Activated CD4-positive, alpha-beta T cell treated with anti-CD3 and anti-CD28 coated beads, Interleukin-2, amount 50 U/mL, for 1 hour (primary cell): ENCODE data around the gene PIBF1.
"Not testable (repeated sequence)": the region's sequence is repeated elsewhere in the genome, so short reads cannot be mapped to it uniquely, and the experiment has no call there.

Experiments
- DNase-seq: peaks from one replicate; pipeline ENCODE4 v3.0.0-alpha.2; 2020

PIBF1 gene

DNA sequence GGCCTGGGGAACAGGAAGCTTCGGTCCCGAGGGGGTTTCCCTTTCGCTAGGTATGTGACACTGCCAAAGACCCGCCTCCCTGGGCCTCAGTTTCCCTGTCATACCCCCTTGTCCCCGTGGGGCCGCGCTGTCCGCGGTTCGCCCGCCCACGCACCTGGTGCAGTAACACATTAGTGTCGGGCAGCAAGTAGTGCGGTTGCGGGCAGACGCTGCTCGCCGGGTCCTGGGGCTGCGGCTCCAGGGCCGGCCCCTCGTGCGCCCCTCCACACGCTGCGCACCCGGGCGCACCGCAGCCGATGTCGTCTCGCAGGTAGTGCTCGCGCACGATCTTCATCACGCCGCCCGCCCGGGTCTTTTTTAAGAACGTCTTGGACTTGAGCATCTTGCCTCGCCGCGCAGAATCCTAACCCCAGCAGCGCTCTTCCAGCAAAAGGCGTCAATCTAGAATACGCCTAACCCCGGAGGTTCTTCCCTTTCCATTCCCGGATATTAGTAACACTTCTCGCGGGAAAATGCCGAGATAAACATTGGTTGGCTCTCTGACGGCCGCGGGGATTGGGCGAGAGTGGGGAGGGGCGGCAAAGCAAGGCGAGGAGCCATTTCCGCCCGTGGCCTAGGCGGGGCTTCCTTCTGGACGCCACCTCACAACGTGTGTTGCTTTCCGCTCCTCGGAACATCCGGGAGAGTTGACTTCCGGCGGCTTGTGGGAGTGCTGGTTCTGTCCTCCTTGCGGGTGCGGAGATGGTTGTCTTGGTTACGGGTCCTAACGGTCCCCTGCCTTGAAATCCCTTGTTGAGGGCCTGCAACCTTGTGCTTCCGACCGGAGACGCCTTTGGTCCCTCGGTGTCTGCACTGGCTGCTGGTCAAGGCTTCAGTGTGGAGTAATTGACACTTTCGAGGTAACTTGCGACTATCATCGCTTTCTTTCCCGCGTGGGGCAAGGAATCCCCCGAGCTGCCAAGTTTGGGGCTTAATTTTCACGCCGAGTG lies at the start of gene PIBF1, which contains the start of gene DIS3:
Gene PIBF1 (plus strand): TSS at position 683 of the 989 bp plus-strand sequence. CDS start 1,337 bp downstream, outside the sequence.
Gene DIS3 (minus strand): TSS at position 450 of the 989 bp plus-strand sequence. CDS start 68 bp downstream, at position 382.
- peak; percentile 93 for DNase-seq

DNA sequence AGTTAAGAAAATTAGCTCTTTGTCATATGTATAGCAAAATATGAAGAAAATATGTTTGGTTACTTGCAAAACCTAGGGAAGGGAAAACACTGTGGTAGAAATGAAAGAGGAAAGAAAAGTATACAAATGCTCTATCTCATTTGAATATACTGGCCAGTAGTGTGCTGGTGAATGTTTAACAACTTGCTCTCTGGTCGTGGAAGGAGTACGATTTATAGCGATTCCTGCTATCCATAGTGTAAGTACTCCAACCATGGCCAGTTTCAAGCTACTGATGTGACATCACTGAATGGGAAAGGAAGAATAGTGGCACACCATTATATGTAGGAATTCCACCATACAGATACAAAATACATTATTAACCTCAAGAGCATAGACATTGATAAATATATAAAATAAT lies 44.9 kb upstream of the PIBF1 start:
- no peak for DNase-seq

GRCh38 chr13:72740015-72740414 lies 41.9 kb upstream of the PIBF1 start:
- DNase-seq = no peak

- no peak for DNase-seq
These were observed 36.7 kb upstream of the PIBF1 start for GRCh38 chr13:72745260-72745659.

- DNase-seq = no peak
These were observed 30.7 kb upstream of the PIBF1 start for GRCh38 chr13:72751220-72751619.

DNA sequence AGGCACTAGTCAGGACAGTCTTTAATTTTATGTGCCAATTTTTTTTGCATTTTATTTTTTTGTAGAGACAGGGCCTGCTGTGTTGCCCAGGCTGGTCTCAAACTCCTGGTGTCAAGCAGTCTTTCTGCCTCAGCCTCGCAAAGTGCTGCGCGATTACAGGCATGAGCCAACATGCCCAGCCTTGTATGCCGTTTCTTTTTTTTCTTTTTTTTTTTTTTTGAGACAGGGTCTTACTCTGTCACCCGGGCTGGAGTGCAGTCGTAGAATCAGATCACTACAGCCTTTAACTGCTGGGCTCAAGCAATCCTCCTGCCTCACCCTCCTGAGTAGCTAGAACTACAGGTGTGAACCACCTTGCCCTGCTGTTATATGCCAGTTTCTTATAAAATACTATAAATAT lies 27.8 kb upstream of the PIBF1 start:
- no peak for DNase-seq

- no peak for DNase-seq
These were observed 24.0 kb upstream of the PIBF1 start for GRCh38 chr13:72757792-72758535.

GRCh38 chr13:72760189-72760588 lies 21.7 kb upstream of the PIBF1 start:
- no peak for DNase-seq

GRCh38 chr13:72763411-72763810 lies 18.5 kb upstream of the PIBF1 start:
- no peak for DNase-seq

GRCh38 chr13:72774019-72774418 lies 7.9 kb upstream of the PIBF1 start:
- no peak for DNase-seq

DNA sequence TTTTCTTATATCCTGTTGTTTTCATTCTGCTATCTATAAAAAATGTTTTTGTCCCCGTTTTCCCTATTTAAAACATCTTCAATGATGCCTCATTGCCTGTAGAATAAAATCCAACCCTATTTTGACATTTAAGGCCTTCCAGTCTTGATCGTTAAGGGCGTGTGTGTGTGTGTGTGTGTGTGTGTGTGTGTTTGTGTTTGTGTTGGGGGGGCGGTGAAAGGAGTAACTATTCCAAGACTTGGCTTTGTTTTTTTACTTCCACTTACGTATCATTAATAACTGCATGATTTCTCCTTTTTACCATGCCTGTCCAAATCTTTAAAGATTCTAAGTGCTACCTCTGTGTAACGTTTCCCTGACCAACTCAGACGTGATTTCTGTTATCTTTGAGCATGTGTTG lies 784 bp downstream of the PIBF1 start:
- DNase-seq = peak; percentile 1

DNA sequence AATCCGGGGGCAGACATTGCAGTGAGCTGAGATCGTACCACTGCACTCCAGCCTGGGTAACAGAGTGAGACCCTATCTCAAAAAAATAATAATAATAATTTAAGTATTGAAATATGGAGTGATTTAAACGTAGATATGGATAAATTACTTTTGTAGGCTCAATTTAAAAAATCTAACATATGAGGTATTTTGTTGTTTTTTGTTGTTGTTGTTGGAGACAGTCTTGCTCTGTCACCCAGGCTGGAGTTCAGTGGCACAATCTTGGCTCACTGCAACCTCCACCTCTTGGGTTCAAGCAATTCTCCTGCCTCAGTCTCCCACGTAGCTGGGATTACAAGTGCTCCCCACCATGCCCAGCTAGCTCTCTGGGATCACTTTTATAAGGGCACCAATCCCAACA lies 2.7 kb downstream of the PIBF1 start:
- DNase-seq = not testable (repeated sequence)

DNA sequence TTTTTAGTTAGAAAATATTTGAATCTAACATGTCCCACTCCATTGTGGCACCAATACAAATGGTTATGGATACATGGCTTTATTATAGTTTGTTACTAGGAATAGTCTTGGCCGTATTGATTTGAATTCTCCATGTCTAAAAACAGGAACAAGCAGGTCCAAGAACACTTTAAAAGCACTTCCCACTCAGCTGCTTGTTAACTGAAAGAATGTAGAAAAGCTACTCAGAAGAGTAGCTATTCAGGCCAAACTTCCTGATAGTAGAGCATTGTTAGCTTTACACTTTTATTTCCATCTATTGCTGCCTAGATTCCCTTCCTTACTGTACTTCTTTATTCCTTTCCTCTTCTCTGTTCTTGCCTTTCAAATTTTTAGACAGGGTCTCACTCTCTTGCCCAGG lies 6.9 kb downstream of the PIBF1 start:
- no peak for DNase-seq

DNA sequence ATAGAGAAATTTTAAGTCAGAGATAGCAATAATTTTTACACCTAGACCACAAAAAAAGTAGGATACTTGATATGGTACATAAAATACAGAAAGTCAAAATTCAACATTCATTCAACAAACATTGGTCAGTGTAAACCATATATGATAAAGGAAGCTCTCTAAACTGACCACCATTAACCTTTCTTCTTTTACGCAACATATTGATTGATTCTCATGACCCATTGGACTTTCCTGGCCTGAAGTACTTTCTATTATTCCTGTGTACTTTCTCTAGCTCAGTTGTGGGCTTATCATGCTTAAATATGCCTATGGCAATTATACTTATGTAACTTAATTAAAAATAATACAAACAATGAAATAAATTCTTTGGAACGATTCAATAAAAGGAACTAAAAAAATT lies 10.7 kb downstream of the PIBF1 start:
- DNase-seq = no peak

DNA sequence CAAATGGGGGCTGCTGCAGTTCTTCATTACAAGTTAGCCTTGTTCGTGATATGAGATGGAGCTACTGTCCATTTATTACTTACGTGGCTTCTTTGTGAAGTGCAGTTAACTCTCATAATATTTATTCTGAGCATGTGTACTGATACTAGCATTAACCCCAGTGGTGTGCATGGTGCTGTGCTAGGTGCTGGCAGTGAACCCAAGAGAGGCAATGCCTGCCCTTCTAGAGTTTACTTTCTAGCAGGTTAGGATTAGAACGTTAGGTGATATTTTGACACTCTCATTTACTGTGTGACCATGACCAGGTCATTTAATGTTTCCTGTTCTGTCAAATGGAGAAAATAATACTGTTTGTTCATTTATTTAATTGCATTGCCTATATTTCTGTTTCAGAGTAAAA lies 16.9 kb downstream of the PIBF1 start:
- no peak for DNase-seq

DNA sequence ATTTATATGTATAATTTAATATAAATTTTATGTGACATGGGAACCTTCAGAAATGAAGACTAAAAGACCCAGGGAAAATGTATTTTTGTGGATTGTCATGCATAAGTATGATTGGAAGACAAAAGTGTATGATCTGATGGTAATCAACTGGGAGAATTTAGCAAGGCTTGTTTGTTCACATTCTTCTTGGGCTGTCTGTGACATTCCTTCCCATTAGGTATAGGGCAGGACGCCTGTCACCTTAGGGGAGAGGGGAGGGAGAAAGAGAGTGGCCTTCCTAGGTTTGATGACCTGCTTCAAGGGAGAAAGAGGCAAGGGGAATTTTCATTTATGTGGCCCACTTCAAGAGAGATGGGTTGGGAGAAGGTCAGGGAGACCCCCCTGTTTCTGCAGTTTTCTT lies 22.4 kb downstream of the PIBF1 start:
- DNase-seq = no peak

- no peak for DNase-seq
These were observed 23.9 kb downstream of the PIBF1 start for GRCh38 chr13:72805676-72806346.

DNA sequence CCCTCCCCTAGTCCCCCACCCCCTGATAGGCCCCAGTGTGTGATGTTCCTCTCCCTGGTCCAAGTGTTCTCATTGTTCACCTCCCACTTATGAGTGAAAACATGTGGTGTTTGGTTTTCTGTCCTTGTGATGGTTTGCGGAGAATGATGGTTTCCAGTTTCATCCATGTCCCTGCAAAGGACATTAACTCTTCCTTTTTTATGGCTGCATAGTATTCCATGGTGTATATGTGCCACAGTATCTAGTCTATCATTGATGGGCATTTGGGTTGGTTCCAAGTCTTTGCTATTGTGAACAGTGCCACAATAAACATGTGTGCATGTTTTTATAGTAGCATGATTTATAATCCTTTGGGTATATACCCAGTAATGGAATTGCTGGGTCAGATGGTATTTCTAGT lies 24.6 kb downstream of the PIBF1 start:
- not testable (repeated sequence) for DNase-seq

DNA sequence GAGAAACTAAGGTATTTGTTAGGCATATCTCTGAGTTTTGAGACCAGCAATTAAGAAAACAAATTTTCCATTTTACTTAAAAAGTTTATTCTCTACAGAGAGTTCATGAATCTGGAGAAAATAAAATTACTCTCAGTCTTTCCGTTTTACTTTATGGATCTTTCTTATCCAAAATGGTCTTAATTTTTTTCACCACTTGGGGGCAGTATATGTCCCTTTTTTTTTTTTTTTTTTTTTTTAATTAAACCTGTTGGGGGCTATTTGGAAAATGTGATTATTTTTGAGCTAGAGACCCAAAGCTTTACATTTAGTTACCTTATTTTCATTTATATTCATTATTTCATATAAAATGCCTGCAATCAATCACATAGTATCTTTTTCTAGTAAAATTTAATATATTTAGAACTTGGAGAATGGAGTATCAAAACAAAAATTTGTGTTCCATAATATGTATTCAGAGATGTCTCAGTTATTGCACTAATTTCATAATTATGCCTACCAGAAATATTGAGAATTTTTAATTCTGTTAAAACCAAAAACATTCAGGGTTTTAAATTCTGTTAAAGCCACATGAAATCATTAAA lies 27.1 kb downstream of the PIBF1 start:
- no peak for DNase-seq

DNA sequence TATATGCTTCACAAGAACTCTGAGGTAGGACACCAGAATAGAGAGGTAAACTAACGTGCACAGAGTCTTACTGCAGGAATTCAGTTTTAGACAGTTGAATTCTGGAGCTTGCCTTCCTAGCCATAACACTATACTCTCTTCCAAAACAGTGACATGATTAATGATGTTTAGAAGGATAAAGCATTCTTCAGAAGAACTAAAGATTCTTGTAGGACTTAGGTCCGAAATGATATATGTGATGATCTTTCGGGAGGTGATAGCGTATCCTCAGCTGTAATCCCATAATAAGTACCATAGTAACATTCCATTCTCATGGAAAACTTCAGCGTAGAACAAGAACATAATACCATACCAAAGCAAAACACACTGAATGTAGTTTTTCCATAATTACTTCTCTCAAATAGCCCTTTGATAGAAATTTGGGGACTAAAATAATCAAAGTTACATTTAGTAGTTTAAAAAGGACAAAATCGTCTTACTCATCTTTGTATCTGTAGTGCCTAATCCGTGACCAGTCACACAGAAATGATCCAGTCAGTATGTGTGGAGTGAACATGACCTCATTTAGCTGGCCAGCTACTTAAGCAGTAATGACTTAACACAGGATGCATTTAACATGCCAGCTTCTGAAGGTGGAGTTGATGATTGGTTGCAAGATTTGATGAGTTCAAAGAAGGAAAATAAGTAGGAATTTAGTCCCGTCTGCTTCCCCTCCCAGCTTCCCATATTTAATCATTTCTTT lies 38.4 kb downstream of the PIBF1 start:
- DNase-seq = no peak

GRCh38 chr13:72820898-72821279 lies 39.0 kb downstream of the PIBF1 start:
- DNase-seq = no peak

DNA sequence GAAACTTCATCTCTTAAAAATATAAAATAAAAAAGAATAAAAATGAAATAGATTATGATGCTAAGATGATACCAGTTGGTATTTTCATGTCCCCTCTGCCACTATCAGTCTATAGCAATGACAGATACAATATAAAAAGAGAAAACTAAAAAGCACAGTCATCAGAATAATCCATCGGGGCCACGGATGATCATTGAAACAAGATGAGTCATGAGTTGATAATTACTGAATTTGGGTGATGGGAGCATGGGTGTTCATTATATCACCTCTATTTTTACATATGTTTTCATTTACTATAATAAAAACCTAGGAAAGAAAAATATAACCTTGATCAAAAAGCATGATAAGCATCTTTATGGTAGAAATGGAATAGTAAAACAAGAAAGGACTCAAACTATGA lies 41.1 kb downstream of the PIBF1 start:
- DNase-seq = no peak
